ENCODE measurements around the gene INTS7. TPM values are rescaled to one million over a fixed set of nuclear protein-coding genes. Genes with fewer than 3 reads are reported as not detected.

INTS7 gene
- polyA plus RNA-seq, 1 of the 3 experiments (the other 2 are of a cell fraction): 8.7 TPM

DNA sequence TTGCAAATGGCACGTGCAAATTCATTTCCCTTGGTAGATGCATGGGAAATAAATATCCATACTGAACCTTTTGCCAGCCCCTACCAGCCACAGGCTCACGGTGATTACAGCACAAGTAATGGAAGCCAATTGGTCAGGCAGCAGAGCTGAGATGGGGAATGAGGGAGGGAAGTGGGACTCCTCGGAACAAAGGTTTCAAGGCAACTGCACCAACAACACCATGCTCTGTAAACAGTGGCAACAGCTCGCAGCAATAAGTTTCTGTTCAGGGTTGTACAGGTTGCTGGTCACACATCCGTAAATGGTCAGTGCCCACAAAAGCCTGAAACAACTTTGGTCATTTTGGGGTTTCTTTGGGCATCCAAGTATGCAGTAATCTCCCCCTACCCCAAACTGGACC, 142.1 kb downstream of the INTS7 start:
- no peak overlapping the region for H2AFZ ChIP-seq (ENCODE audit: low read depth)
- TF ChIP-seq RFX5 (IDR thresholded peaks at IDR 0.05; ENCODE audit: low read length) (no peak), MXI1 (IDR thresholded peaks at IDR 0.05; ENCODE audit: low read depth, low read length) (no peak), MAX (IDR thresholded peaks at IDR 0.05; ENCODE audit: low read depth) (no peak), CHD2 (IDR thresholded peaks at IDR 0.05; ENCODE audit: low read length, partially characterized antibody) (no peak), SMC3 (IDR thresholded peaks at IDR 0.05; ENCODE audit: low read depth, low read length) (no peak), TEAD4 (IDR thresholded peaks at IDR 0.05; ENCODE audit: borderline replicate concordance, insufficient read depth) (no peak), NFIC (IDR thresholded peaks at IDR 0.05; ENCODE audit: borderline replicate concordance) (no peak), RAD21 (IDR thresholded peaks at IDR 0.05; ENCODE audit: low read length) (no peak), GABPA (IDR thresholded peaks at IDR 0.05; ENCODE audit: low read depth) (no peak), ELF1 (IDR thresholded peaks at IDR 0.05) (no peak)
- TF ChIP-seq, protein P1, sequence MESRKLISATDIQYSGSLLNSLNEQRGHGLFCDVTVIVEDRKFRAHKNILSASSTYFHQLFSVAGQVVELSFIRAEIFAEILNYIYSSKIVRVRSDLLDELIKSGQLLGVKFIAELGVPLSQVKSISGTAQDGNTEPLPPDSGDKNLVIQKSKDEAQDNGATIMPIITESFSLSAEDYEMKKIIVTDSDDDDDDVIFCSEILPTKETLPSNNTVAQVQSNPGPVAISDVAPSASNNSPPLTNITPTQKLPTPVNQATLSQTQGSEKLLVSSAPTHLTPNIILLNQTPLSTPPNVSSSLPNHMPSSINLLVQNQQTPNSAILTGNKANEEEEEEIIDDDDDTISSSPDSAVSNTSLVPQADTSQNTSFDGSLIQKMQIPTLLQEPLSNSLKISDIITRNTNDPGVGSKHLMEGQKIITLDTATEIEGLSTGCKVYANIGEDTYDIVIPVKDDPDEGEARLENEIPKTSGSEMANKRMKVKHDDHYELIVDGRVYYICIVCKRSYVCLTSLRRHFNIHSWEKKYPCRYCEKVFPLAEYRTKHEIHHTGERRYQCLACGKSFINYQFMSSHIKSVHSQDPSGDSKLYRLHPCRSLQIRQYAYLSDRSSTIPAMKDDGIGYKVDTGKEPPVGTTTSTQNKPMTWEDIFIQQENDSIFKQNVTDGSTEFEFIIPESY (IDR thresholded peaks at IDR 0.05; ENCODE audit: borderline replicate concordance, low read depth): no peak
- TF ChIP-seq, protein P2, sequence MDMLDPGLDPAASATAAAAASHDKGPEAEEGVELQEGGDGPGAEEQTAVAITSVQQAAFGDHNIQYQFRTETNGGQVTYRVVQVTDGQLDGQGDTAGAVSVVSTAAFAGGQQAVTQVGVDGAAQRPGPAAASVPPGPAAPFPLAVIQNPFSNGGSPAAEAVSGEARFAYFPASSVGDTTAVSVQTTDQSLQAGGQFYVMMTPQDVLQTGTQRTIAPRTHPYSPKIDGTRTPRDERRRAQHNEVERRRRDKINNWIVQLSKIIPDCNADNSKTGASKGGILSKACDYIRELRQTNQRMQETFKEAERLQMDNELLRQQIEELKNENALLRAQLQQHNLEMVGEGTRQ (IDR thresholded peaks at IDR 0.05; ENCODE audit: borderline replicate concordance, low read depth, low read length): no peak
- no peak for DNase-seq
- ChIA-PET POLR2A (no interaction called here), CTCF (interaction anchor here (1.3 to 1.7 kb wide), 2 partner anchors 37 to 195 kb away, joined by 3 to 6 read pairs; no protein-coding TSS in a partner anchor)
- H3K79me2 ChIP-seq (ENCODE audit: insufficient read depth): no peaks in the 10 kb centered on the region
- H3K27ac ChIP-seq (ENCODE audit: low read depth in 2 of 2, low read length in 1 of 2): no peak overlapping the region
- H3K36me3 ChIP-seq (replicated peaks in 1 of 2; ENCODE audit: control insufficient read depth in 1 of 2, insufficient read depth in 2 of 2, low read length in 1 of 2): no peaks in the 10 kb centered on the region
- no peak overlapping the region for H3K4me2 ChIP-seq
- H4K20me1 ChIP-seq (ENCODE audit: insufficient read depth): no peaks in the 10 kb centered on the region
- H3K9me3 ChIP-seq: no peaks in the 10 kb centered on the region
- 69% methylated on average over 4 of the region's 5 CpGs for WGBS (ENCODE audit: low lambda C conversion rate)
- no peaks in the 10 kb centered on the region; a peak in 1 of 4 replicates for H3K4me1 ChIP-seq (ENCODE audit: control insufficient read depth in 1 of 2, insufficient read depth in 2 of 2, low read depth in 1 of 2, low read length in 1 of 2)
- no peak overlapping the region for H3K4me3 ChIP-seq (ENCODE audit: low read depth in 2 of 2, low read length in 1 of 2)
- H3K27me3 ChIP-seq (ENCODE audit: insufficient read depth): no peaks in the 10 kb centered on the region
- no peaks in the 10 kb centered on the region for H3F3A ChIP-seq (replicated peaks; ENCODE audit: insufficient read depth)
- H3K9me2 ChIP-seq: no peaks in the 10 kb centered on the region
- no peak overlapping the region for H3K9ac ChIP-seq

GRCh38 chr1:211892577-211892976, 142.8 kb downstream of the INTS7 start:
- ChIA-PET POLR2A (no interaction called here), CTCF (interaction anchor here (1.3 kb wide), 1 partner anchor 38 kb away, joined by 3 read pairs; no protein-coding TSS in a partner anchor)
- TF ChIP-seq TAF1 (IDR thresholded peaks at IDR 0.05; ENCODE audit: borderline replicate concordance, low read depth, low read length): no peak
- Histone ChIP-seq H2AFZ (ENCODE audit: low read depth) (no peak overlapping the region), H3K36me3 (replicated peaks in 1 of 2; ENCODE audit: control insufficient read depth in 1 of 2, insufficient read depth in 2 of 2, low read length in 1 of 2) (no peaks in the 10 kb centered on the region), H3F3A (replicated peaks; ENCODE audit: insufficient read depth) (no peaks in the 10 kb centered on the region), H3K9me2 (no peaks in the 10 kb centered on the region), H3K27ac (ENCODE audit: low read depth in 2 of 2, low read length in 1 of 2) (no peak overlapping the region), H3K9ac (no peak overlapping the region), H3K4me1 (ENCODE audit: control insufficient read depth in 1 of 2, insufficient read depth in 2 of 2, low read depth in 1 of 2, low read length in 1 of 2) (no peaks in the 10 kb centered on the region; a peak in 1 of 4 replicates), H3K79me2 (ENCODE audit: insufficient read depth) (no peaks in the 10 kb centered on the region), H3K9me3 (no peaks in the 10 kb centered on the region), H3K4me3 (ENCODE audit: low read depth in 2 of 2, low read length in 1 of 2) (no peak overlapping the region), H3K27me3 (ENCODE audit: insufficient read depth) (no peaks in the 10 kb centered on the region), H4K20me1 (ENCODE audit: insufficient read depth) (no peaks in the 10 kb centered on the region), H3K4me2 (no peak overlapping the region)
- WGBS (ENCODE audit: low lambda C conversion rate): 50% methylated on average over 3 of the region's 3 CpGs
- no peak for DNase-seq
